Measurements from ENCODE around the gene CBX8. TPM values are rescaled to one million over a fixed set of nuclear protein-coding genes. Genes with fewer than 3 reads are reported as not detected.

Gene CBX8
- total and polyA plus RNA-seq, 8 donors, result 1.6 to 5.7 (median 4.1) TPM

GRCh38 chr17:79820959-79821330 lies 24.1 kb upstream of the CBX8 start:
- Histone ChIP-seq H3K27me3 (no peaks in the 10 kb centered on the region), H3K4me3 (no peak overlapping the region), H3K9me3 (no peaks in the 10 kb centered on the region), H3K4me1 (no peaks in the 10 kb centered on the region), H3K36me3 (no peaks in the 10 kb centered on the region), H3K27ac (no peak overlapping the region)
- ATAC-seq, result no peak
- TF ChIP-seq CTCF (IDR thresholded peaks at IDR 0.05), result no peak
- no peak for FAIRE-seq
- intact Hi-C loops (cut with DNase I), result no loop called here
- DNase-seq, result no peak
- WGBS, 2 donors, result 66 to 67% methylated on average over 4 of the region's 4 CpGs

GRCh38 chr17:79819534-79820276 lies 22.8 kb upstream of the CBX8 start:
- Histone ChIP-seq H3K27ac (no peak overlapping the region), H3K36me3 (no peaks in the 10 kb centered on the region), H3K4me3 (no peak overlapping the region), H3K9me3 (no peaks in the 10 kb centered on the region), H3K4me1 (peaks cover 8 to 9% (median 9%) of the 10 kb centered on the region in 3 donors), H3K27me3 (no peaks in the 10 kb centered on the region)
- FAIRE-seq, result no peak
- ATAC-seq, result no peak
- no peak for DNase-seq
- WGBS, 2 donors, result 90% methylated on average over 13 of the region's 13 CpGs
- TF ChIP-seq CTCF (IDR thresholded peaks at IDR 0.05), result no peak
- intact Hi-C loops (cut with DNase I), result no loop called here

GRCh38 chr17:79819085-79819484 lies 22.2 kb upstream of the CBX8 start:
- no peak for TF ChIP-seq CTCF (IDR thresholded peaks at IDR 0.05)
- 75 to 80% methylated on average over 5 of the region's 5 CpGs for WGBS, 2 donors
- no peak for FAIRE-seq

GRCh38 chr17:79818026-79818758 lies 21.3 kb upstream of the CBX8 start:
- H3K27ac ChIP-seq, result no peak overlapping the region
- no peak for ATAC-seq
- FAIRE-seq, result no peak
- WGBS, 2 donors, result 86 to 91% methylated on average over 12 of the region's 12 CpGs
- no peak for TF ChIP-seq CTCF (IDR thresholded peaks at IDR 0.05)
- no peaks in the 10 kb centered on the region for H3K9me3 ChIP-seq
- DNase-seq, result no peak
- no peak overlapping the region for H3K4me3 ChIP-seq
- no peaks in the 10 kb centered on the region for H3K27me3 ChIP-seq
- intact Hi-C loops (cut with DNase I), result no loop called here
- peaks cover 14 to 18% (median 18%) of the 10 kb centered on the region in 3 donors for H3K4me1 ChIP-seq
- no peaks in the 10 kb centered on the region for H3K36me3 ChIP-seq

More at GRCh38 chr17:79819085-79819484, 22.2 kb upstream of the CBX8 start:
- peaks cover 14 to 15% (median 15%) of the 10 kb centered on the region in 3 donors for H3K4me1 ChIP-seq
- DNase-seq (no peak), ATAC-seq (no peak)
- H3K27me3 ChIP-seq, result no peaks in the 10 kb centered on the region
- intact Hi-C loops (cut with DNase I), result no loop called here
- H3K36me3 ChIP-seq, result no peaks in the 10 kb centered on the region
- H3K9me3 ChIP-seq, result no peaks in the 10 kb centered on the region
- H3K4me3 ChIP-seq, result no peak overlapping the region
- no peak overlapping the region for H3K27ac ChIP-seq
